HG03103 (cell line): ENCODE results near the gene ZRANB1.
"Not testable (repeated sequence)": the region's sequence is repeated elsewhere in the genome, so short reads cannot be mapped to it uniquely, and the experiment has no call there.

ENCODE experiments used
- ATAC-seq: cut with Tn5 transposase; IDR thresholded peaks from one replicate; pipeline ENCODE4 v1.9.1; 2021; ENCODE audit warnings: low read depth; ENCODE audit not compliant: unreplicated experiment

Gene ZRANB1

GRCh38 chr10:124962421-124962820 is 20.5 kb downstream of the ZRANB1 start:
- no peak for ATAC-seq

GRCh38 chr10:124963866-124964720 is 22.2 kb downstream of the ZRANB1 start:
- no peak for ATAC-seq

- no peak for ATAC-seq
These were observed 24.1 kb downstream of the ZRANB1 start for GRCh38 chr10:124966008-124966407.

- no peak for ATAC-seq
These were observed 25.3 kb downstream of the ZRANB1 start for GRCh38 chr10:124967255-124967654.

GRCh38 chr10:124971276-124971675 is 29.4 kb downstream of the ZRANB1 start:
- ATAC-seq, result peak; percentile 52

GRCh38 chr10:124972637-124973036 is 30.7 kb downstream of the ZRANB1 start:
- ATAC-seq, result no peak

- ATAC-seq, result no peak
These were observed 32.2 kb downstream of the ZRANB1 start for GRCh38 chr10:124974131-124974530.

GRCh38 chr10:124975977-124976514 is 34.1 kb downstream of the ZRANB1 start:
- no peak for ATAC-seq

- ATAC-seq, result no peak
These were observed 35.2 kb downstream of the ZRANB1 start for GRCh38 chr10:124977161-124977560.

- ATAC-seq, result no peak
These were observed 35.9 kb downstream of the ZRANB1 start for GRCh38 chr10:124977648-124978375.

- ATAC-seq, result no peak
These were observed 36.4 kb downstream of the ZRANB1 start for GRCh38 chr10:124978376-124978725.

GRCh38 chr10:124983321-124983720 is 41.4 kb downstream of the ZRANB1 start:
- ATAC-seq, result no peak

- no peak for ATAC-seq
These were observed 42.5 kb downstream of the ZRANB1 start for GRCh38 chr10:124984376-124984775.

GRCh38 chr10:124985162-124985561 is 43.2 kb downstream of the ZRANB1 start:
- ATAC-seq, result no peak

- ATAC-seq, result no peak
These were observed 45.9 kb downstream of the ZRANB1 start for GRCh38 chr10:124987788-124988187.

GRCh38 chr10:124988753-124989152 is 46.8 kb downstream of the ZRANB1 start:
- not testable (repeated sequence) for ATAC-seq

GRCh38 chr10:124989526-124989925 is 47.6 kb downstream of the ZRANB1 start:
- no peak for ATAC-seq

GRCh38 chr10:124990671-124991625 is 49.0 kb downstream of the ZRANB1 start:
- no peak for ATAC-seq

- no peak for ATAC-seq
These were observed 49.9 kb downstream of the ZRANB1 start for GRCh38 chr10:124991835-124992234.
